HG03060 (cell line): ENCODE measurements around the gene FOSL1.
"Not testable (repeated sequence)": the region's sequence is repeated elsewhere in the genome, so short reads cannot be mapped to it uniquely, and the experiment has no call there.

Source experiments
- ATAC-seq: cut with Tn5 transposase; IDR thresholded peaks from one replicate; pipeline ENCODE4 v1.9.1; 2021; ENCODE audit warnings: low read depth, moderate number of reproducible peaks; ENCODE audit not compliant: unreplicated experiment

Gene FOSL1

GRCh38 chr11:65897020-65897471, 3.1 kb downstream of the FOSL1 start:
- no peak for ATAC-seq

- ATAC-seq = no peak
Measured at GRCh38 chr11:65896034-65896999, 3.9 kb downstream of the FOSL1 start.

- ATAC-seq = no peak
Measured at GRCh38 chr11:65895482-65895981, 4.7 kb downstream of the FOSL1 start.

- no peak for ATAC-seq
Measured at GRCh38 chr11:65894034-65894591, 6.1 kb downstream of the FOSL1 start.

GRCh38 chr11:65892661-65893317, 7.4 kb downstream of the FOSL1 start:
- ATAC-seq = no peak

- ATAC-seq = not testable (repeated sequence)
Measured at GRCh38 chr11:65892137-65892540, 8.0 kb downstream of the FOSL1 start.

GRCh38 chr11:65891219-65892136, 8.7 kb downstream of the FOSL1 start:
- no peak for ATAC-seq

GRCh38 chr11:65890324-65891218, 9.6 kb downstream of the FOSL1 start, which contains the start of gene CCDC85B:
TSS of gene CCDC85B (plus strand) at chr11:65890673. CDS start at chr11:65890784, 111 bp downstream.
- no peak for ATAC-seq

GRCh38 chr11:65888163-65888814, 11.9 kb downstream of the FOSL1 start, which contains the start of gene FIBP:
TSS of gene FIBP (minus strand) at chr11:65888471. CDS start at chr11:65888418, 53 bp downstream.
- no peak for ATAC-seq

GRCh38 chr11:65887723-65888162, 12.4 kb downstream of the FOSL1 start:
- ATAC-seq = no peak

- no peak for ATAC-seq
Measured at GRCh38 chr11:65886826-65887722, 13.1 kb downstream of the FOSL1 start.

- ATAC-seq = no peak
Measured at GRCh38 chr11:65885808-65886536, 14.2 kb downstream of the FOSL1 start.

- ATAC-seq = no peak
Measured at GRCh38 chr11:65885231-65885630, 15.0 kb downstream of the FOSL1 start.

GRCh38 chr11:65884716-65885092, 15.5 kb downstream of the FOSL1 start:
- no peak for ATAC-seq

GRCh38 chr11:65883786-65884715, 16.1 kb downstream of the FOSL1 start:
- ATAC-seq = no peak
